HepG2 (cell line): ENCODE data around the gene TTC19. TPM values are rescaled to one million over a fixed set of nuclear protein-coding genes. Genes with fewer than 3 reads are reported as not detected.
A peak's percentile ranks its signal among the peaks of the same experiment; 100 is the strongest.

Experiments
- CHD4 ChIP-seq: fragments of 200-600 bp; sonication (generic); IDR thresholded peaks from 2 replicates; pipeline ENCODE4 v1.7.0; 2017; ENCODE audit warnings: mild to moderate bottlenecking, low read length, borderline replicate concordance
- ELK4 ChIP-seq: sonication (generic); formaldehyde crosslinking; IDR thresholded peaks from 2 replicates; pipeline ENCODE4 v1.9.0; 2021; ENCODE audit warnings: missing genetic modification reagents, borderline replicate concordance
- FOXK2 ChIP-seq: fragments of 450-650 bp; IDR thresholded peaks from 2 replicates; pipeline ENCODE4 v1.6.1; 2016
- HDAC2 ChIP-seq: sonication (generic); formaldehyde crosslinking; IDR thresholded peaks from 2 replicates; pipeline ENCODE4 v1.4.0; 2020; ENCODE audit warnings: missing genetic modification reagents
- MBNL3 ChIP-seq: fragments of 250-450 bp; sonication (Bioruptor Pico); conservative IDR thresholded peaks from 2 replicates; pipeline ENCODE4 v1.8.0; 2022; ENCODE audit warnings: mild to moderate bottlenecking, inconsistent platforms
- NFAT5 ChIP-seq: sonication (generic); formaldehyde crosslinking; IDR thresholded peaks from 2 replicates; pipeline ENCODE4 v1.4.0; 2020; ENCODE audit warnings: missing genetic modification reagents
- PHF21A ChIP-seq: sonication (generic); formaldehyde crosslinking; IDR thresholded peaks from 2 replicates; pipeline ENCODE4 v1.5.0; 2020; ENCODE audit warnings: mild to moderate bottlenecking, missing genetic modification reagents
- POGZ ChIP-seq: sonication (generic); formaldehyde crosslinking; IDR thresholded peaks from 2 replicates; pipeline ENCODE4 v1.4.0; 2020; ENCODE audit warnings: mild to moderate bottlenecking, missing genetic modification reagents
- RELA ChIP-seq: sonication (generic); formaldehyde crosslinking; IDR thresholded peaks from 2 replicates; pipeline ENCODE4 v1.4.0; 2020; ENCODE audit warnings: missing genetic modification reagents
- SMYD3 ChIP-seq: sonication (generic); formaldehyde crosslinking; IDR thresholded peaks from 2 replicates; pipeline ENCODE4 v1.8.1; 2023; ENCODE audit warnings: mild to moderate bottlenecking, missing genetic modification reagents
- TAF15 ChIP-seq: fragments of 200-400 bp; formaldehyde crosslinking; IDR thresholded peaks from one replicate; pipeline ENCODE4 v1.6.1; 2018; ENCODE audit warnings: mild to moderate bottlenecking, low read depth, low read length; ENCODE audit not compliant: poor library complexity, severe bottlenecking
- ZBTB3 ChIP-seq: sonication (generic); formaldehyde crosslinking; IDR thresholded peaks from 2 replicates; pipeline ENCODE4 v1.4.0; 2020; ENCODE audit warnings: low read depth, mild to moderate bottlenecking, moderate library complexity, missing genetic modification reagents, borderline replicate concordance
- ZBTB44 ChIP-seq: sonication (generic); formaldehyde crosslinking; IDR thresholded peaks from 2 replicates; pipeline ENCODE4 v1.4.0; 2020; ENCODE audit warnings: missing genetic modification reagents
- ZFP90 ChIP-seq: sonication (generic); formaldehyde crosslinking; IDR thresholded peaks from 2 replicates; pipeline ENCODE4 v1.8.0; 2022; ENCODE audit warnings: missing genetic modification reagents, mild to moderate bottlenecking, inconsistent platforms, borderline replicate concordance
- ZNF569 ChIP-seq: sonication (generic); formaldehyde crosslinking; IDR thresholded peaks from 2 replicates; pipeline ENCODE4 v1.5.0; 2020; ENCODE audit warnings: mild to moderate bottlenecking, missing genetic modification reagents, moderate library complexity, borderline replicate concordance
- ZNF609 ChIP-seq: sonication (generic); formaldehyde crosslinking; IDR thresholded peaks from 2 replicates; pipeline ENCODE4 v1.4.0; 2020; ENCODE audit warnings: mild to moderate bottlenecking, missing genetic modification reagents, borderline replicate concordance
- ZSCAN12 ChIP-seq: sonication (generic); formaldehyde crosslinking; IDR thresholded peaks from 2 replicates; pipeline ENCODE4 v1.9.0; 2021; ENCODE audit warnings: mild to moderate bottlenecking, missing genetic modification reagents
- polyA plus RNA-seq, 8 experiments: library from polyadenylated mRNA; depleted of rRNA in 3 of 8; stranded (reverse) in 7 of 8; unstranded in 1 of 8; fragments of >200 nt; fragmentation: Illumina TruSeq in 4 of 8; extraction: Trizol in 4 of 8; gene quantifications; 2 replicates each; pipeline versions ENCODE4 v1.2.1 to v1.2.3, GENCODE V29; 2011 to 2016; ENCODE audit warnings: low read depth in 4 of 8, missing spikeins in 1 of 8, mixed read lengths in 1 of 8; ENCODE audit not compliant: insufficient read depth in 1 of 8
- total RNA-seq, 5 experiments: library from RNA; depleted of rRNA; stranded (reverse); fragments of >200 nt; fragmentation: Illumina TruSeq; extraction: Trizol; gene quantifications; 2 replicates each; pipeline ENCODE4 v1.2.3, GENCODE V29; 2016; ENCODE audit warnings: low read depth in 1 of 5

Gene TTC19
- total and polyA plus RNA-seq, 2 of the 13 experiments (the other 11 are each of a cell fraction or from before 2014, with no cell fraction given) = 4.4 to 24.3 TPM

GRCh38 chr17:16040710-16041251, 41.2 kb downstream of the TTC19 start (continued):
- TF ChIP-seq ZNF609 (CRISPR knock-in tag) (peak; percentile 42; the same call in 1 of the 2 replicates), RELA (CRISPR knock-in tag) (no peak), SMYD3 (CRISPR knock-in tag) (no peak), HDAC2 (CRISPR knock-in tag) (peak; percentile 65), PHF21A (CRISPR knock-in tag) (peak; percentile 55; the same call in 1 of the 2 replicates), ZSCAN12 (CRISPR knock-in tag) (no peak), ZBTB44 (no peak), ZNF569 (CRISPR knock-in tag) (no peak), FOXK2 (peak; percentile 42; the same call in 1 of the 2 replicates), ZFP90 (CRISPR knock-in tag) (0 out of 2 replicates have a peak, but pooled peaks have one; percentile 48), POGZ (CRISPR knock-in tag) (peak; percentile 19; the same call in 1 of the 2 replicates), MBNL3 (no peak), ZBTB3 (CRISPR knock-in tag) (0 out of 2 replicates have a peak, but pooled peaks have one; percentile 38), CHD4 (peak; percentile 85), NFAT5 (CRISPR knock-in tag) (no peak), TAF15 (no peak), ELK4 (CRISPR knock-in tag) (no peak)
